H9 (cell line): Measurements from ENCODE around the gene SPATS2. TPM values are rescaled to one million over a fixed set of nuclear protein-coding genes. Genes with fewer than 3 reads are reported as not detected.

Source experiments
- DNase-seq: peaks from one replicate; pipeline ENCODE4 v3.0.0-alpha.2; 2017
- H2AFZ ChIP-seq: one replicate; pipeline ENCODE4 v1.6.1; 2013; ENCODE audit warnings: mild to moderate bottlenecking, low read length, control low read depth, moderate library complexity
- H2AK5ac ChIP-seq: 2 replicates; pipeline ENCODE4 v1.6.1; 2013; ENCODE audit warnings: low read length, control low read depth, mixed read lengths; ENCODE audit not compliant: insufficient read length
- H2BK120ac ChIP-seq: one replicate; pipeline ENCODE4 v1.6.1; 2013; ENCODE audit warnings: low read depth, mild to moderate bottlenecking, low read length, control low read depth, inconsistent platforms; ENCODE audit not compliant: poor library complexity, severe bottlenecking
- H2BK12ac ChIP-seq: 2 replicates; pipeline ENCODE4 v1.6.1; 2013; ENCODE audit warnings: low read length, control low read depth, mixed read lengths, low read depth; ENCODE audit not compliant: insufficient read length
- H2BK15ac ChIP-seq: 2 replicates; pipeline ENCODE4 v1.6.1; 2013; ENCODE audit warnings: low read depth, low read length, control low read depth
- H2BK20ac ChIP-seq: one replicate; pipeline ENCODE4 v1.6.1; 2013; ENCODE audit warnings: low read depth, mild to moderate bottlenecking, low read length, control low read depth, inconsistent platforms; ENCODE audit not compliant: poor library complexity, severe bottlenecking
- H2BK5ac ChIP-seq: 2 replicates; pipeline ENCODE4 v1.6.1; 2013; ENCODE audit warnings: low read length, control low read depth, mixed read lengths; ENCODE audit not compliant: insufficient read length
- H3K14ac ChIP-seq: 2 replicates; pipeline ENCODE4 v1.6.1; 2013; ENCODE audit warnings: low read length, control low read depth; ENCODE audit not compliant: insufficient read depth
- H3K18ac ChIP-seq: 2 replicates; pipeline ENCODE4 v1.6.1; 2013; ENCODE audit warnings: low read depth, mild to moderate bottlenecking, mixed read lengths, low read length, control low read depth; ENCODE audit not compliant: insufficient read length
- H3K23ac ChIP-seq: 2 replicates; pipeline ENCODE4 v1.6.1; 2013; ENCODE audit warnings: low read length, control low read depth, mixed read lengths, low read depth; ENCODE audit not compliant: insufficient read length
- H3K23me2 ChIP-seq: 2 replicates; pipeline ENCODE4 v1.6.1; 2013; ENCODE audit warnings: low read depth, mild to moderate bottlenecking, mixed read lengths, low read length, control low read depth; ENCODE audit not compliant: insufficient read length, poor library complexity, severe bottlenecking
- H3K27ac ChIP-seq: 2 replicates; pipeline ENCODE4 v1.5.1; 2013; ENCODE audit warnings: low read length, control low read depth, mixed read lengths, low read depth; ENCODE audit not compliant: insufficient read length
- H3K27me3 ChIP-seq: 2 replicates; pipeline ENCODE4 v1.6.1; 2013; ENCODE audit warnings: low read length, control low read depth, inconsistent platforms; ENCODE audit not compliant: insufficient read depth
- H3K4ac ChIP-seq: 2 replicates; pipeline ENCODE4 v1.6.1; 2013; ENCODE audit warnings: low read depth, mild to moderate bottlenecking, control low read depth, inconsistent platforms, low read length, moderate library complexity
- H3K4me1 ChIP-seq: 2 replicates; pipeline ENCODE4 v1.6.1; 2013; ENCODE audit warnings: low read length, control low read depth, inconsistent platforms; ENCODE audit not compliant: insufficient read depth
- H3K4me2 ChIP-seq: 2 replicates; pipeline ENCODE4 v1.6.1; 2013; ENCODE audit warnings: low read length, control low read depth, mixed read lengths; ENCODE audit not compliant: insufficient read length, insufficient read depth
- H3K56ac ChIP-seq: 2 replicates; pipeline ENCODE4 v1.6.1; 2013; ENCODE audit warnings: low read depth, mild to moderate bottlenecking, mixed read lengths, low read length, control low read depth; ENCODE audit not compliant: insufficient read length
- H3K79me1 ChIP-seq: 2 replicates; pipeline ENCODE4 v1.6.1; 2013; ENCODE audit warnings: low read depth, mild to moderate bottlenecking, moderate library complexity, low read length, control low read depth, inconsistent platforms; ENCODE audit not compliant: insufficient read depth, poor library complexity, severe bottlenecking
- H3K79me2 ChIP-seq: 2 replicates; pipeline ENCODE4 v1.6.1; 2013; ENCODE audit warnings: low read length, control low read depth, inconsistent platforms; ENCODE audit not compliant: insufficient read depth
- H3K9ac ChIP-seq: 2 replicates; pipeline ENCODE4 v1.6.1; 2013; ENCODE audit warnings: low read length, control low read depth, mixed read lengths; ENCODE audit not compliant: insufficient read length; ENCODE audit errors: extremely low read depth
- H3K9me3 ChIP-seq: one replicate; pipeline ENCODE4 v1.6.1; 2013; ENCODE audit warnings: low read depth, low read length, inconsistent platforms; ENCODE audit not compliant: control insufficient read depth
- H3T11ph ChIP-seq: one replicate; pipeline ENCODE4 v1.6.1; 2013; ENCODE audit warnings: mild to moderate bottlenecking, low read length, control low read depth, inconsistent platforms
- H4K20me1 ChIP-seq: one replicate; pipeline ENCODE4 v1.6.1; 2013; ENCODE audit not compliant: control insufficient read depth, insufficient read length, insufficient read depth
- H4K5ac ChIP-seq: 2 replicates; pipeline ENCODE4 v1.6.1; 2013; ENCODE audit warnings: low read depth, mild to moderate bottlenecking, mixed read lengths, low read length, control low read depth; ENCODE audit not compliant: insufficient read length
- H4K8ac ChIP-seq: replicated peaks from 2 replicates; pipeline ENCODE4 v1.6.1; 2013; ENCODE audit warnings: low read length, control low read depth, mixed read lengths, low read depth; ENCODE audit not compliant: insufficient read length
- H4K91ac ChIP-seq: 2 replicates; pipeline ENCODE4 v1.6.1; 2013; ENCODE audit warnings: low read depth, mild to moderate bottlenecking, moderate library complexity, mixed read lengths, low read length, control low read depth; ENCODE audit not compliant: insufficient read length
- H3K27ac Mint-ChIP-seq, 3 experiments: 2 replicates in 2 of 3; 3 replicates in 1 of 3; pipeline ENCODE4 v1.8.0; 2020 to 2021; ENCODE audit warnings: mixed read lengths in 3 of 3, mild to moderate bottlenecking in 1 of 3, moderate library complexity in 1 of 3
- H3K27me3 Mint-ChIP-seq: 2 replicates; pipeline ENCODE4 v1.8.0; 2021; ENCODE audit warnings: low read depth, mild to moderate bottlenecking, moderate library complexity, mixed read lengths
- H3K36me3 Mint-ChIP-seq, 3 experiments: 2 replicates in 2 of 3; 3 replicates in 1 of 3; pipeline ENCODE4 v1.8.0; 2020 to 2021; ENCODE audit warnings: low read depth in 3 of 3, mixed read lengths in 3 of 3; ENCODE audit not compliant: insufficient read depth in 1 of 3
- H3K4me1 Mint-ChIP-seq, 2 experiments: 2 replicates each; pipeline ENCODE4 v1.8.0; 2020; ENCODE audit warnings: mixed read lengths in 2 of 2
- H3K4me3 Mint-ChIP-seq, 2 experiments: 2 replicates in 1 of 2; 3 replicates in 1 of 2; pipeline ENCODE4 v1.8.0; 2020 to 2021; ENCODE audit warnings: mild to moderate bottlenecking in 2 of 2, mixed read lengths in 2 of 2, moderate library complexity in 1 of 2
- H3K9me3 Mint-ChIP-seq, 2 experiments: 2 replicates in 1 of 2; 3 replicates in 1 of 2; pipeline ENCODE4 v1.8.0; 2020; ENCODE audit warnings: mild to moderate bottlenecking in 2 of 2, mixed read lengths in 2 of 2, moderate library complexity in 1 of 2
- CTCF ChIP-seq: fragments of 200-600 bp; sonication (generic); conservative IDR thresholded peaks from 3 replicates; pipeline ENCODE4 v1.8.0; 2021; ENCODE audit warnings: antibody characterized with exemption, mild to moderate bottlenecking
- whole genome bisulfite sequencing: extraction: QIAGEN DNeasy Blood & Tissue Kit; methylation state at CpG from one replicate; pipeline ENCODE4 v1.1.7; 2013; ENCODE audit warnings: missing lambda C conversion rate, low lambda C conversion rate, mixed read lengths; ENCODE audit not compliant: insufficient read length; ENCODE audit errors: extremely low coverage; 5-methylcytosine and 5-hydroxymethylcytosine counted together
- total RNA-seq: library from RNA; stranded (reverse); gene quantifications from 2 replicates; pipeline ENCODE4 v1.2.1, GENCODE V29; 2021

The SPATS2 gene
- total RNA-seq, 1 experiment from 2014 or later, result 17.1 TPM

- Histone ChIP-seq H3K14ac (no peak overlapping the region; the same call in 1 of the 2 replicates), H3K4me2 (peak overlapping the region; percentile 74), H4K8ac (no peak overlapping the region), H3K56ac (no peak overlapping the region), H2BK120ac (no peak overlapping the region), H2BK12ac (no peak overlapping the region), H3K4ac (no peak overlapping the region), H2AFZ (no peak overlapping the region), H3K27me3 (peaks cover 16% of the 10 kb centered on the region; the same call in 1 of the 2 replicates), H3K27ac (no peak overlapping the region), H3K23ac (no peak overlapping the region), H3K9ac (no peak overlapping the region), H4K91ac (no peak overlapping the region), H3K23me2 (peaks cover 11% of the 10 kb centered on the region), H3K79me1 (no peaks in the 10 kb centered on the region), H3K9me3 (no peaks in the 10 kb centered on the region), H4K5ac (no peak overlapping the region), H2BK15ac (no peak overlapping the region), H3K79me2 (no peaks in the 10 kb centered on the region), H2AK5ac (no peak overlapping the region), H3K18ac (no peak overlapping the region), H2BK20ac (no peak overlapping the region), H4K20me1 (no peaks in the 10 kb centered on the region), H2BK5ac (no peak overlapping the region), H3T11ph (no peak overlapping the region), H3K4me1 (no peaks in the 10 kb centered on the region)
- WGBS, result no CpG with 5 or more reads among the region's 8 CpGs
- Mint-ChIP-seq H3K4me3 (peak overlapping the region in 1 of 2 experiments; percentile 57; a peak in 1 of 5 replicates), H3K36me3 (no peaks in the 10 kb centered on the region), H3K4me1 (peaks cover 11 to 37% of the 10 kb centered on the region in 2 experiments), H3K9me3 (no peaks in the 10 kb centered on the region), H3K27me3 (peaks cover 85% of the 10 kb centered on the region), H3K27ac (no peak overlapping the region)
- TF ChIP-seq CTCF, result no peak
- no peak for DNase-seq
Observed at GRCh38 chr12:49548481-49548821, 181.2 kb downstream of the SPATS2 start.
